HG03159 (cell line): ENCODE data around the gene IFNL1.
A peak's percentile ranks its signal among the peaks of the same experiment; 100 is the strongest.
"Not testable (repeated sequence)": the region's sequence is repeated elsewhere in the genome, so short reads cannot be mapped to it uniquely, and the experiment has no call there.

ENCODE experiments used
- ATAC-seq: cut with Tn5 transposase; IDR thresholded peaks from one replicate; pipeline ENCODE4 v1.9.1; 2021; ENCODE audit warnings: mild to moderate bottlenecking, moderate library complexity; ENCODE audit not compliant: unreplicated experiment

The IFNL1 gene

GRCh38 chr19:39328046-39328705 lies 32.0 kb downstream of the IFNL1 start:
- ATAC-seq = no peak

- no peak for ATAC-seq
Measured at GRCh38 chr19:39329948-39330347, 33.7 kb downstream of the IFNL1 start.

- no peak for ATAC-seq
Measured at GRCh38 chr19:39332293-39332692, 36.1 kb downstream of the IFNL1 start.

- ATAC-seq = not testable (repeated sequence)
Measured at GRCh38 chr19:39332738-39333137, 36.5 kb downstream of the IFNL1 start.

- no peak for ATAC-seq
Measured at GRCh38 chr19:39333507-39333906, 37.3 kb downstream of the IFNL1 start.

GRCh38 chr19:39334444-39334976 lies 38.3 kb downstream of the IFNL1 start:
- ATAC-seq = no peak

GRCh38 chr19:39335168-39335548 lies 39.0 kb downstream of the IFNL1 start:
- peak; percentile 16 for ATAC-seq

- no peak for ATAC-seq
Measured at GRCh38 chr19:39336483-39336882, 40.3 kb downstream of the IFNL1 start.

GRCh38 chr19:39339674-39340073 lies 43.5 kb downstream of the IFNL1 start:
- no peak for ATAC-seq

- ATAC-seq = not testable (repeated sequence)
Measured at GRCh38 chr19:39340156-39340555, 43.9 kb downstream of the IFNL1 start.

GRCh38 chr19:39341129-39341718 lies 45.0 kb downstream of the IFNL1 start:
- no peak for ATAC-seq

- ATAC-seq = peak; percentile 83
Measured at GRCh38 chr19:39341719-39342604, 45.8 kb downstream of the IFNL1 start, which contains the start of gene SAMD4B. Gene SAMD4B, plus strand, starts transcription at chr19:39342421. Its CDS starts 14,473 bp downstream, at chr19:39356894.

GRCh38 chr19:39342647-39343305 lies 46.6 kb downstream of the IFNL1 start:
- ATAC-seq = peak; percentile 11

GRCh38 chr19:39345956-39346355 lies 49.7 kb downstream of the IFNL1 start:
- no peak for ATAC-seq

- ATAC-seq = no peak
Measured at GRCh38 chr19:39347332-39348164, 51.3 kb downstream of the IFNL1 start.
